Body of pancreas (tissue), 4 donors: ENCODE measurements around the gene DDR2.

Experiments used
- CTCF ChIP-seq, 7 experiments: fragments of 450-650 bp in 4 of 7; fragments of 200-600 bp in 3 of 7; sonication (generic) in 3 of 7; IDR thresholded peaks; one replicate each; pipeline ENCODE4 v1.5.1; 2016 to 2019; ENCODE audit warnings: antibody characterized with exemption in 7 of 7
- POLR2A ChIP-seq, 3 donors: fragments of 450-650 bp; IDR thresholded peaks; one replicate each; pipeline ENCODE4 v1.6.1; 2016; ENCODE audit warnings: antibody characterized with exemption in 3 of 3, mild to moderate bottlenecking in 2 of 3

- no peak for TF ChIP-seq CTCF (IDR thresholded peaks at IDR 0.05)
- no peak for TF ChIP-seq POLR2A (IDR thresholded peaks at IDR 0.05)
Measured at GRCh38 chr1:162590686-162591085, 41.6 kb upstream of the DDR2 start.
